B cell (primary cell): Measurements from ENCODE around the gene HPCA. TPM values are rescaled to one million over a fixed set of nuclear protein-coding genes. Genes with fewer than 3 reads are reported as not detected.

Experiments used
- ATAC-seq: fragments of 200-7000 bp; cut with Tn5 transposase; one replicate; pipeline ENCODE4 v1.10.0; 2021; ENCODE audit warnings: low read depth, mild to moderate bottlenecking, moderate number of reproducible peaks, moderate library complexity
- CTCF ChIA-PET: fragments of 350-600 bp; sonication (Branson Sonifier 250); formaldehyde crosslinking; loops from one replicate; lab custom pipeline; 2021; ENCODE audit warnings: antibody characterized with exemption, inconsistent platforms; lab: Charles Lee
- POLR2A ChIA-PET: fragments of 350-600 bp; sonication (Branson Sonifier 250); formaldehyde crosslinking; loops from one replicate; lab custom pipeline; 2021; ENCODE audit warnings: antibody characterized with exemption; lab: Charles Lee
- DNase-seq: peaks from one replicate; pipeline ENCODE4 v3.0.0; 2013
- H2AFZ ChIP-seq: 2 replicates; pipeline ENCODE4 v1.6.1; 2012; ENCODE audit warnings: mild to moderate bottlenecking, low read depth, low read length; ENCODE audit not compliant: insufficient read depth, poor library complexity, severe bottlenecking
- H3K27ac ChIP-seq, 2 donors: 1 replicate in 1 of 2; 2 replicates in 1 of 2; pipeline ENCODE4 v1.5.1; 2012 to 2013; ENCODE audit warnings: low read length in 2 of 2, mild to moderate bottlenecking in 2 of 2, moderate library complexity in 1 of 2
- H3K27me3 ChIP-seq, 4 experiments: fragments of 200-600 bp in 1 of 4; sonication (generic) in 1 of 4; replicated peaks in 1 of 4; 1 replicate in 2 of 4; 2 replicates in 2 of 4; pipeline versions ENCODE4 v1.6.1 to v1.7.0; 2013 to 2016; ENCODE audit warnings: low read length in 3 of 4, mild to moderate bottlenecking in 2 of 4, mixed read lengths in 1 of 4, moderate library complexity in 1 of 4; ENCODE audit not compliant: insufficient read depth in 4 of 4, control insufficient read depth in 3 of 4; ENCODE audit errors: control extremely low read depth in 1 of 4
- H3K36me3 ChIP-seq, 2 experiments: replicated peaks in 1 of 2; 1 replicate in 1 of 2; 2 replicates in 1 of 2; pipeline versions ENCODE4 v1.6.1 to v1.7.1; 2013; ENCODE audit warnings: low read length in 1 of 2; ENCODE audit not compliant: insufficient read depth in 2 of 2, control insufficient read depth in 1 of 2; ENCODE audit errors: control extremely low read depth in 1 of 2, extremely low read depth in 1 of 2
- H3K4me1 ChIP-seq, 2 donors: fragments of 200-600 bp in 1 of 2; sonication (generic) in 1 of 2; 1 replicate in 1 of 2; 2 replicates in 1 of 2; pipeline versions ENCODE4 v1.5.1 to v1.6.1; 2013 to 2017; ENCODE audit warnings: low read length in 2 of 2; ENCODE audit not compliant: control insufficient read depth in 2 of 2, insufficient read depth in 2 of 2
- H3K4me2 ChIP-seq: replicated peaks from 2 replicates; pipeline ENCODE3; 2012; ENCODE audit warnings: mild to moderate bottlenecking, low read depth, low read length; ENCODE audit not compliant: poor library complexity, severe bottlenecking
- H3K4me3 ChIP-seq, 5 experiments: fragments of 200-600 bp in 1 of 5; sonication (generic) in 1 of 5; 1 replicate in 3 of 5; 2 replicates in 2 of 5; pipeline versions ENCODE4 v1.5.1 to v1.7.0; 2011 to 2016; ENCODE audit warnings: low read length in 4 of 5, mild to moderate bottlenecking in 4 of 5, low read depth in 2 of 5, control low read depth in 1 of 5, moderate library complexity in 1 of 5; ENCODE audit not compliant: insufficient read depth in 1 of 5; ENCODE audit errors: control extremely low read depth in 1 of 5, extremely low read depth in 1 of 5
- H3K79me2 ChIP-seq: fragments of 200-600 bp; sonication (generic); one replicate; pipeline ENCODE4 v1.6.0; 2016; ENCODE audit warnings: low read length; ENCODE audit not compliant: control insufficient read depth, insufficient read depth
- H3K9ac ChIP-seq: fragments of 200-600 bp; sonication (generic); 2 replicates; pipeline ENCODE4 v1.6.1; 2017; ENCODE audit warnings: mild to moderate bottlenecking, low read length, moderate library complexity
- H3K9me3 ChIP-seq, 3 donors: one replicate each; pipeline versions ENCODE4 v1.6.1 to v1.7.1; 2013; ENCODE audit warnings: low read length in 2 of 3; ENCODE audit not compliant: control insufficient read depth in 2 of 3, insufficient read depth in 1 of 3; ENCODE audit errors: control extremely low read depth in 1 of 3
- H4K20me1 ChIP-seq: 2 replicates; pipeline ENCODE4 v1.6.0; 2012; ENCODE audit warnings: mild to moderate bottlenecking, low read length; ENCODE audit not compliant: insufficient read depth, control insufficient read depth, poor library complexity, severe bottlenecking
- H3K27ac Mint-ChIP-seq: one replicate; pipeline ENCODE4 v1.8.0; 2021; ENCODE audit warnings: mixed read lengths
- H3K27me3 Mint-ChIP-seq: one replicate; pipeline ENCODE4 v1.8.0; 2021; ENCODE audit warnings: mixed read lengths
- H3K4me1 Mint-ChIP-seq: one replicate; pipeline ENCODE4 v1.8.0; 2021; ENCODE audit warnings: mixed read lengths
- H3K4me3 Mint-ChIP-seq: one replicate; pipeline ENCODE4 v1.8.0; 2021; ENCODE audit warnings: mixed read lengths
- H3K9me3 Mint-ChIP-seq: one replicate; pipeline ENCODE4 v1.8.0; 2022; ENCODE audit warnings: mixed read lengths; ENCODE audit not compliant: insufficient read depth
- EZH2 ChIP-seq: IDR thresholded peaks from 2 replicates; pipeline ENCODE4 v1.6.1; 2012; ENCODE audit warnings: borderline replicate concordance, low read depth, mild to moderate bottlenecking, moderate library complexity, low read length; ENCODE audit not compliant: insufficient read depth, poor library complexity, severe bottlenecking
- WGBS: methylation state at CpG from one replicate; pipeline ENCODE4 v1.1.5; 2013; ENCODE audit warnings: missing lambda C conversion rate; ENCODE audit not compliant: insufficient coverage; 5-methylcytosine and 5-hydroxymethylcytosine counted together
- intact Hi-C: fragments of 100-400 bp; cut with micrococcal nuclease; formaldehyde crosslinking; loops from one replicate; pipeline ENCODE4 v1.10.0; 2022
- polyA plus RNA-seq: library from polyadenylated mRNA; depleted of rRNA; stranded (reverse); fragments of >200 nt; gene quantifications from 2 replicates; pipeline ENCODE4 v1.2.3, GENCODE V29; 2012
- total RNA-seq, 2 donors: library from RNA; stranded (reverse); fragments of 120-200 nt in 1 of 2; gene quantifications; 1 replicate in 1 of 2; 2 replicates in 1 of 2; pipeline versions ENCODE4 v1.2.3 to v1.2.4, GENCODE V29; 2013 to 2022
- TF ChIP-seq, protein P1 (sequence below): fragments of 200-600 bp; IDR thresholded peaks from one replicate; pipeline ENCODE4 v1.8.0; 2022; ENCODE audit warnings: antibody characterized with exemption, mild to moderate bottlenecking

HPCA gene
- total and polyA plus RNA-seq, 2 donors (not counting 1 experiment from before 2014, with no cell fraction given): 0.06 TPM; not detected in 1

DNA sequence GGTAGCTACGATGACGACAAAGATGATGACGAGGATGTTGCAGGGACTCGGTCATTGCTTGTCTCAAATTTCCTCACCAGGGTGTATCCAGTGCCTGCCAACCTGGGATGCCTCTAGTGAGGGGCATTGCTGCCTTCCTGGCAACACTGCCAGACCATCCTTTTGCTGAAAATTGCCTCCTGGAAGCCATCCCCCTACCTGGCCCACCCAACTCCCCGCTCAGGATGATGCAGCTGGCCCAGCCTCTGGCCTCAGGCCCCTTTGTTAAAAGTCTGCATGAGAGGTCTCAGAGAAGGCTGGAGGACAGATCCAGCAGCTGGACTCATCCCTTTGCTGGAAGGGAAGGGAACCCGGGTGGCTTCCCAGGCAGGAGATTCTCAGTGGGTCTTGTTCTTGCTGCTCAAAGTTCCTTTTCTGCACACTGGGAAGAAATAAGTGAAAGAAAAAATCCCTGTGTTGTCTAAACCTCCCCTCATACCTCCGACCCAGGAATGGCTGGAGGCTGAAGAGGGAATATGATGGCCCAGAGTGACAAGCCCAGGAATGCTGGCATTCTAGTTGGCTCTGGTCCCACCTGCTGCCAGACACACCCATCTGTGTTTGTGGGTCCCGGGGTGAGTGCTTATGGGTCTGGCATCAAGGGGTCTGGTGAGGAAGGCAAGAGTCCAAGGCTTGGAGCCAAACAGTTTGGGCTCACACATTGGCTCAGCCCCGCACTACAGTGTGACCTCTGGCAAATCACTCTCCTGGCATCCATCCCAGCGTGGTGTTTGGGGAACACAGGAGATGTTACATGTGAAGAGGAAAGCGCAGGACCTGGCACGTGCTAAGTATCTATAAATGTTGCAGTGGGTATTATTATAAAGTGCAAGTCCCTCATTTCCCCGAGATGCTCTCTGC lies 8.8 kb upstream of the HPCA start:
- Mint-ChIP-seq H3K27me3 (peaks cover 32% of the 10 kb centered on the region), H3K27ac (no peak overlapping the region), H3K4me3 (no peak overlapping the region), H3K4me1 (peaks cover 16% of the 10 kb centered on the region), H3K9me3 (no peaks in the 10 kb centered on the region)
- Histone ChIP-seq H2AFZ (no peak overlapping the region), H3K79me2 (no peaks in the 10 kb centered on the region), H3K27ac (no peak overlapping the region), H3K27me3 (peaks cover 0 to 46% (median 8%) of the 10 kb centered on the region in 4 experiments), H4K20me1 (no peaks in the 10 kb centered on the region), H3K9ac (no peak overlapping the region), H3K36me3 (no peaks in the 10 kb centered on the region), H3K4me2 (no peak overlapping the region), H3K9me3 (no peaks in the 10 kb centered on the region), H3K4me3 (no peak overlapping the region), H3K4me1 (peaks cover 5 to 17% of the 10 kb centered on the region in 2 donors)
- CTCF ChIA-PET: interaction anchor here (0.6 to 3.5 kb wide), 6 partner anchors 10 to 735 kb away, joined by 3 to 44 read pairs (median 6); partner anchors contain the start of gene HPCA
- 89% methylated on average over 10 of the region's 13 CpGs for WGBS
- no peak for ATAC-seq
- no peak for TF ChIP-seq EZH2
- TF ChIP-seq, protein P1, sequence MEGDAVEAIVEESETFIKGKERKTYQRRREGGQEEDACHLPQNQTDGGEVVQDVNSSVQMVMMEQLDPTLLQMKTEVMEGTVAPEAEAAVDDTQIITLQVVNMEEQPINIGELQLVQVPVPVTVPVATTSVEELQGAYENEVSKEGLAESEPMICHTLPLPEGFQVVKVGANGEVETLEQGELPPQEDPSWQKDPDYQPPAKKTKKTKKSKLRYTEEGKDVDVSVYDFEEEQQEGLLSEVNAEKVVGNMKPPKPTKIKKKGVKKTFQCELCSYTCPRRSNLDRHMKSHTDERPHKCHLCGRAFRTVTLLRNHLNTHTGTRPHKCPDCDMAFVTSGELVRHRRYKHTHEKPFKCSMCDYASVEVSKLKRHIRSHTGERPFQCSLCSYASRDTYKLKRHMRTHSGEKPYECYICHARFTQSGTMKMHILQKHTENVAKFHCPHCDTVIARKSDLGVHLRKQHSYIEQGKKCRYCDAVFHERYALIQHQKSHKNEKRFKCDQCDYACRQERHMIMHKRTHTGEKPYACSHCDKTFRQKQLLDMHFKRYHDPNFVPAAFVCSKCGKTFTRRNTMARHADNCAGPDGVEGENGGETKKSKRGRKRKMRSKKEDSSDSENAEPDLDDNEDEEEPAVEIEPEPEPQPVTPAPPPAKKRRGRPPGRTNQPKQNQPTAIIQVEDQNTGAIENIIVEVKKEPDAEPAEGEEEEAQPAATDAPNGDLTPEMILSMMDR: no peak
- no peak for DNase-seq
- POLR2A ChIA-PET: no interaction called here
- intact Hi-C loops: loop anchor here (10.0 kb wide), 1 partner anchor 53 kb away; no protein-coding TSS in a partner anchor

DNA sequence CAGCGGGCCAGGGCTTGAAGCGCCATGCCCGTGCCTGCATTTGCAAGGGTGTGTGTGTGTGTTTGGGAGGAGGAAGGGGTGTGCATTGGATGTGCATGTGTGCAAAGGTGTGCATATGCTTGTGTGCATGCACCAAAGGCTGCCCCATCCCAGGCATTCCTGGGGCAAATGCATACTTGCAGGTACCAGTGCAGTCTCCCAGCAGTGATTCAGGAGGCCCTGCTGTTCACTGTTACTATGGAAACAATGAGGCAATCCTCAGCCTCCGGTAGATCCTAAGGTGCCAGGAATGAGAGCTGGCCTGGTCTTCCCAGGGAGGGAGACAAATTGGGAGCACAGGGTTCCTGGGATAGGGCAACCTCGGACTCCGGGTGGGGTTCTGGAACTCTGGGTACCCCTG lies 8.1 kb upstream of the HPCA start:
- H3K9ac ChIP-seq: no peak overlapping the region
- Mint-ChIP-seq H3K4me3 (no peak overlapping the region), H3K4me1 (peaks cover 11% of the 10 kb centered on the region), H3K9me3 (no peaks in the 10 kb centered on the region), H3K27me3 (peaks cover 28% of the 10 kb centered on the region), H3K27ac (no peak overlapping the region)
- intact Hi-C loops: loop anchor here (10.0 kb wide), 1 partner anchor 53 kb away; no protein-coding TSS in a partner anchor
- POLR2A ChIA-PET: no interaction called here
- no peak for TF ChIP-seq EZH2
- TF ChIP-seq, protein P1: no peak
- H3K27me3 ChIP-seq: peaks cover 0 to 41% (median 8%) of the 10 kb centered on the region in 4 experiments
- no peak for DNase-seq
- no peak for ATAC-seq
- CTCF ChIA-PET: no interaction called here
- no peak overlapping the region for H3K4me2 ChIP-seq
- H3K4me1 ChIP-seq: peaks cover 0 to 12% of the 10 kb centered on the region in 2 donors
- H4K20me1 ChIP-seq: no peaks in the 10 kb centered on the region
- H3K79me2 ChIP-seq: no peaks in the 10 kb centered on the region
- H3K36me3 ChIP-seq: no peaks in the 10 kb centered on the region
- H3K9me3 ChIP-seq: no peaks in the 10 kb centered on the region
- no peak overlapping the region for H3K4me3 ChIP-seq
- H2AFZ ChIP-seq: no peak overlapping the region
- H3K27ac ChIP-seq: no peak overlapping the region
- 83% methylated on average over 6 of the region's 6 CpGs for WGBS
